Liver (tissue), 9 donors: ENCODE measurements around the gene STXBP4. TPM values are rescaled to one million over a fixed set of nuclear protein-coding genes. Genes with fewer than 3 reads are reported as not detected.

ENCODE experiments used
- DNase-seq: peaks from one replicate; pipeline ENCODE4 v3.0.0-alpha.2; 2017; ENCODE audit warnings: low spot score
- H3K27ac ChIP-seq, 2 donors: one replicate each; pipeline ENCODE4 v1.7.0; 2013; ENCODE audit warnings: inconsistent platforms in 2 of 2, low read length in 2 of 2, control low read depth in 1 of 2, low read depth in 1 of 2, mild to moderate bottlenecking in 1 of 2
- H3K27me3 ChIP-seq, 4 donors: one replicate each; pipeline versions ENCODE4 v1.6.1 to v1.7.0; 2013; ENCODE audit warnings: low read length in 3 of 4, inconsistent platforms in 1 of 4, mild to moderate bottlenecking in 1 of 4, moderate library complexity in 1 of 4; ENCODE audit not compliant: control insufficient read depth in 4 of 4, insufficient read depth in 4 of 4
- H3K36me3 ChIP-seq, 4 donors: one replicate each; pipeline versions ENCODE4 v1.6.1 to v1.7.0; 2013; ENCODE audit warnings: low read length in 3 of 4, mild to moderate bottlenecking in 3 of 4, low read depth in 1 of 4, moderate library complexity in 1 of 4; ENCODE audit not compliant: control insufficient read depth in 4 of 4, insufficient read depth in 3 of 4
- H3K4me1 ChIP-seq, 4 donors: one replicate each; pipeline versions ENCODE4 v1.6.1 to v1.7.0; 2013; ENCODE audit warnings: low read length in 3 of 4, mild to moderate bottlenecking in 3 of 4, moderate library complexity in 1 of 4; ENCODE audit not compliant: control insufficient read depth in 4 of 4, insufficient read depth in 4 of 4
- H3K4me3 ChIP-seq, 3 donors: one replicate each; pipeline versions ENCODE4 v1.6.1 to v1.7.0; 2013; ENCODE audit warnings: low read length in 3 of 3, control low read depth in 1 of 3, low read depth in 1 of 3, mild to moderate bottlenecking in 1 of 3
- H3K9ac ChIP-seq, 2 donors: one replicate each; pipeline ENCODE4 v1.7.0; 2013; ENCODE audit warnings: low read length in 2 of 2, mild to moderate bottlenecking in 2 of 2, moderate library complexity in 2 of 2, control low read depth in 1 of 2, low read depth in 1 of 2
- H3K9me3 ChIP-seq, 4 donors: one replicate each; pipeline versions ENCODE4 v1.6.1 to v1.7.0; 2013; ENCODE audit warnings: low read length in 3 of 4; ENCODE audit not compliant: control insufficient read depth in 4 of 4
- ATF3 ChIP-seq: IDR thresholded peaks from 2 replicates; pipeline ENCODE4 v1.6.1; 2016; ENCODE audit warnings: antibody characterized with exemption
- CTCF ChIP-seq: fragments of 150-350 bp; IDR thresholded peaks from 2 replicates; pipeline ENCODE4 v1.5.1; 2017; ENCODE audit warnings: improper control_type of control experiment, low read depth, low read length; ENCODE audit not compliant: missing input control
- EGR1 ChIP-seq, 2 donors: IDR thresholded peaks; 2 replicates each; pipeline ENCODE4 v1.6.1; 2016 to 2018; ENCODE audit warnings: antibody characterized with exemption in 2 of 2, low read depth in 2 of 2
- FOXA1 ChIP-seq: IDR thresholded peaks from 2 replicates; pipeline ENCODE4 v1.6.1; 2016; ENCODE audit warnings: antibody characterized with exemption
- FOXA2 ChIP-seq: IDR thresholded peaks from 2 replicates; pipeline ENCODE4 v1.6.1; 2016; ENCODE audit warnings: antibody characterized with exemption
- GABPA ChIP-seq, 2 donors: IDR thresholded peaks in 1 of 2; conservative IDR thresholded peaks in 1 of 2; 2 replicates each; pipeline ENCODE4 v1.6.1; 2016; ENCODE audit warnings: antibody characterized with exemption in 2 of 2, mild to moderate bottlenecking in 1 of 2, moderate library complexity in 1 of 2
- HNF4A ChIP-seq, 2 donors: conservative IDR thresholded peaks; 2 replicates each; pipeline ENCODE4 v1.6.1; 2016; ENCODE audit warnings: antibody characterized with exemption in 2 of 2, mild to moderate bottlenecking in 2 of 2
- HNF4G ChIP-seq: IDR thresholded peaks from 2 replicates; pipeline ENCODE4 v1.6.1; 2016; ENCODE audit warnings: antibody characterized with exemption
- JUND ChIP-seq, 2 donors: IDR thresholded peaks; 2 replicates each; pipeline ENCODE4 v1.6.1; 2016; ENCODE audit warnings: antibody characterized with exemption in 2 of 2
- MAX ChIP-seq: IDR thresholded peaks from 2 replicates; pipeline ENCODE4 v1.6.1; 2016; ENCODE audit warnings: antibody characterized with exemption
- NR2F2 ChIP-seq: IDR thresholded peaks from 2 replicates; pipeline ENCODE4 v1.6.1; 2016; ENCODE audit warnings: antibody characterized with exemption
- RAD21 ChIP-seq, 2 donors: IDR thresholded peaks; 2 replicates each; pipeline ENCODE4 v1.6.1; 2016; ENCODE audit warnings: antibody characterized with exemption in 2 of 2, mild to moderate bottlenecking in 2 of 2
- REST ChIP-seq: IDR thresholded peaks from 2 replicates; pipeline ENCODE4 v1.6.1; 2016; ENCODE audit warnings: antibody characterized with exemption, mild to moderate bottlenecking
- RXRA ChIP-seq, 2 donors: IDR thresholded peaks; 2 replicates each; pipeline ENCODE4 v1.6.1; 2017 to 2018; ENCODE audit warnings: antibody characterized with exemption in 2 of 2, mild to moderate bottlenecking in 1 of 2
- SP1 ChIP-seq: IDR thresholded peaks from 2 replicates; pipeline ENCODE4 v1.6.1; 2018; ENCODE audit warnings: antibody characterized with exemption, mild to moderate bottlenecking
- TAF1 ChIP-seq: conservative IDR thresholded peaks from 2 replicates; pipeline ENCODE4 v1.6.1; 2016; ENCODE audit warnings: antibody characterized with exemption, mild to moderate bottlenecking
- YY1 ChIP-seq: IDR thresholded peaks from 2 replicates; pipeline ENCODE4 v1.6.1; 2016; ENCODE audit warnings: antibody characterized with exemption, mild to moderate bottlenecking
- ZBTB33 ChIP-seq: IDR thresholded peaks from 2 replicates; pipeline ENCODE4 v1.6.1; 2016; ENCODE audit warnings: antibody characterized with exemption
- WGBS: extraction: QIAGEN DNeasy Blood & Tissue Kit; methylation state at CpG from one replicate; pipeline ENCODE4 v1.1.7; 2013; 5-methylcytosine and 5-hydroxymethylcytosine counted together
- polyA plus RNA-seq, 2 donors: library from polyadenylated mRNA; stranded (reverse) in 1 of 2; unstranded in 1 of 2; fragments of 200-250 nt in 1 of 2; fragments of >200 nt in 1 of 2; fragmentation: Nextera tagmentation in 1 of 2; extraction: Ambion mirVana in 1 of 2; gene quantifications; one replicate each; pipeline versions ENCODE4 v1.2.1 to v1.2.3, GENCODE V29; 2013 to 2015
- total RNA-seq, 2 donors: library from RNA; depleted of rRNA; stranded (reverse); fragments of >200 nt; gene quantifications; one replicate each; pipeline ENCODE4 v1.2.3, GENCODE V29; 2014
- donor health status: healthy.
- donor health status: healthy.
- donor health status: healthy.
- donor health status: healthy.
- donor health status: healthy.

STXBP4 gene
- total and polyA plus RNA-seq, 4 donors: 1.5 to 12.6 (median 3.5) TPM

- TF ChIP-seq GABPA (IDR thresholded peaks at IDR 0.05 in 1 of 2, conservative IDR thresholded peaks at IDR 0.05 in 1 of 2) (no peak), NR2F2 (no peak), HNF4G (no peak), ATF3 (no peak), RAD21 (IDR thresholded peaks at IDR 0.05) (no peak), MAX (no peak), FOXA1 (no peak)
Observed at GRCh38 chr17:55093353-55093752, 124.8 kb downstream of the STXBP4 start (continued).

GRCh38 chr17:55098765-55099164 is 130.2 kb downstream of the STXBP4 start:
- TF ChIP-seq EGR1 (IDR thresholded peaks at IDR 0.05; ENCODE audit: low read depth in 2 of 2) (no peak), NR2F2 (no peak), CTCF (no peak), YY1 (no peak), SP1 (no peak), MAX (no peak), RXRA (IDR thresholded peaks at IDR 0.05) (no peak), FOXA1 (no peak), HNF4G (no peak), ZBTB33 (no peak), GABPA (IDR thresholded peaks at IDR 0.05 in 1 of 2, conservative IDR thresholded peaks at IDR 0.05 in 1 of 2) (no peak), FOXA2 (no peak), JUND (IDR thresholded peaks at IDR 0.05) (no peak), REST (no peak), ATF3 (no peak), RAD21 (IDR thresholded peaks at IDR 0.05) (no peak), TAF1 (no peak), HNF4A (conservative IDR thresholded peaks at IDR 0.05) (no peak)
- H3K27me3 ChIP-seq: no peaks in the 10 kb centered on the region
- no peak overlapping the region for H3K9ac ChIP-seq
- no peaks in the 10 kb centered on the region for H3K9me3 ChIP-seq
- H3K27ac ChIP-seq: no peak overlapping the region
- DNase-seq: no peak
- no peak overlapping the region for H3K4me3 ChIP-seq
- H3K36me3 ChIP-seq: no peaks in the 10 kb centered on the region
- H3K4me1 ChIP-seq: no peaks in the 10 kb centered on the region
- 97% methylated on average over 1 of the region's 1 CpG for WGBS
